Measurements from ENCODE around the gene EMD.
"Not testable (repeated sequence)": the region's sequence is repeated elsewhere in the genome, so short reads cannot be mapped to it uniquely, and the experiment has no call there.

EMD gene

DNA sequence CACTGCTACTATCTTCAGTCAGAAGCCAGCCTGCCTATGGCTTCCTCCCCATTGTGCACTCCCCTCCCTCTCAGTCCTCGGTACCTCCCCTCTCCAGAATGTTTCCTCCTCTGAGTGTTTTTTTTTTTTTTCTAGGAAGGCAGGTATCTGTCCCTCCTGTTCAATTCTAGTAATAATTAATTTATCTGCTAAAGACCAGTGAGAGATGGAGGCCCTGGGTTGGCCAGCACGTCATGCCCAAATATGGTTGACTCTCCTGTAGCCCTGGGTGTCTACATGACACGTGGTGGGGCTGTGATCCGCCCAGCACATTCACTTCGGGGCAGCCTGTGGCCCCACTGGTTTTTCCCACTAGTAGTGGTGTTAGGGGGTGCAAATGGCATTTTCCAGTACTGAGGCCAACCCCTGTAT, 6.5 kb upstream of the EMD start:
- DNase-seq = no peak

DNA sequence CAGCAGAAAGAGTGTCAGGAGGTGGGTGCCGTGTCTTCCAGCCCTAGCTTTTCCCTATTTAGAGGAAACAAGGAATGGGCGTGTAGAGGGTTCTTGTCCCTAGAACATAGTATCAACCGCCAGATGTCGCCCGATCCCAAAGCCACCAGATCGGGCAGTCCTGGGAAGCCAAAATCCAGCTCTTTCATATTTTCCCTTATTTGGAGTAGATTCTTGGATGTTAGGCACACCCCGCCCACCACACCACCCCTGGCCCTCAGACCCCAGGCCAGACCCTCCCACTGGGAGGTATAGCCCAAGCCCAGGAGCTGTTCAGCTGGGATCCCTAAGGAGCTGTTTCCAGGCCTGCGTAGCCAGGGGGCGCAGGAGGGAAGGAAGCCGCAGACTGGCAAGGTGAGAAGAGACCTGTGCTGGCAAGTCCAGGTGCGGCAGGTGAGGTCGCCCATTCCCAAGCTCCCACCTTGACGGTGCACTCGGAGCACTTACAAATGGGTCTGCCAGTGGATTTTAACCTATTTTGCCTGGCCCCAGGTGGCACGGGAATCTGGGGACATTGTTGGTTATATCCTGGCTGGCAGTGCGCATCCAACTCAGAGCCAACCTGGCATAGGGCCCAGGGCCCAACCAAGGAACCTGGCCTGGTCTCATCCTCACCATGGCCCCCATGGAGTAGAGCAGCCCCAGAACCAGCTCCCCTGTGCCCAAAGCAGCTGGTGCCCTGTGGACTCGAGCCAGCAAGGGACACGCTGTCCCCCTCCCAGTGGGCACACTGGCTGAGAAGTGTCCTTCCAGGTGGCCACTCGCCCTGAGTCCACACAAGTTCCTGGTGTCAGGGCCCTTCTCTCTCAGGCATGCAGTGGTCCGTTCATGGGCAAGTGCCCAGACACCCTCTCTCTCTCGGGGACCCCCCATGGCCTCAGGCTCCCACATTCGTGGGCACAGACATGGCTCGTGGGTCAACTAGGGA, 5.5 kb upstream of the EMD start:
- DNase-seq = no peak

DNA sequence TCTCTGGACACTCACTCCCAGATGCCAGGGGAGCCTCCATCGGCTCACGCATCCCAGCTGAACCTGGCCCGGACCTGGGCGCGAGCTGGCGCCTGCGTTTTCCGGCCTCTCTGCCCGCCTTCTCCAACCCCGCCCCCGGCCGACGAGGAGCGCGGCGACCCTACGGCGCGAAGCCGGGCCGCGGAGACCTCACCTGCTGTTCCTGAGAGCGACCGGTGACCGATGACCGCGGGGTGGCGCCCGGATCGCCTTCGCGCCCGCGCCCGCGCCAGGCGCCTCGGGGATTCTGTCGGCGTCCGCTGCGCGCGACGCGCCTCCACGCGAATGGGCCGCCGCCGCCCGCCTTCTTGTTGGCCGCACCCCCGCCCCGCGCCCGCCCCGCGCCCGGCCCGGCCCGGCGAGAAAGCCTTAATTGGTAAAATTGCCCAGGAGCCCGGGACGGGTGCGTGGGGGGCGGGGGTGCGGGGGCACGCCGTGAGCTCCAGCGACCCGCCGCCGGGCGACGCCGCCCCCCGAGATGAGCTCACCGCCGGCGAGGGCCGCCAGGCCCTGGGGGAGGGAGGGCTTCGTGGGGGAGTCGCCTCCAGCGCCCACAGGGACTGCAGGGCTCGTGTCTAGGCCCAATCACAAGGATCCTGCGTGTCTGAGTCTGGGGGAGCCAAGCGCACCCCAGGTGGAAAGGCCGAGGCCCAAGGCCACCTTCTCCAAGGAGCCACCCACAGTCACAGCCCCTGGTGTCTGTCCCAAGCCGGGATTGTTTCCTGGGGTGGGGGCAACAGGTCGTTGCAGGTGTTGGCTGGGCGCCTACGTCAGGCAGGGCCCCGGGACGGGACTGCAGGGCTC, 4.6 kb upstream of the EMD start, which contains the start of gene FLNA:
FLNA (minus strand) TSS at position 322 of the 843 bp plus-strand sequence. CDS start 3,389 bp downstream, outside the sequence.
- DNase-seq = peak; percentile 52

DNA sequence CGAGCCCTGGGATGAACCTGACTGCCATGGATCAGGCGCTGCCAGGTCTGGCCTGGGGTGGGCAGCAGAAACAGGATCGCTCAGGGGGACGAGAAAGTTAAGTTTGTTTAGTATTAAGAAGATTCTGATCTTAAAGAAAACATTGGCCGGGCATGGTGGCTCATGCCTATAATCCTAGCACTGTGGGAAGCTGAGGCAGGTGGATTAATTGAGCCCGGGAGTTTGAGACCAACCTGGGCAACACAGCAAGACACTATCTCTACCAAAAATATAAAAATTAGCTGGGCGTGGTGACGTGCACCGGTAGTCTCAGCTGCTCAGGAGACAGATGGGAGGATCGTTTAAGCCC, 4.0 kb upstream of the EMD start:
- DNase-seq = no peak

DNA sequence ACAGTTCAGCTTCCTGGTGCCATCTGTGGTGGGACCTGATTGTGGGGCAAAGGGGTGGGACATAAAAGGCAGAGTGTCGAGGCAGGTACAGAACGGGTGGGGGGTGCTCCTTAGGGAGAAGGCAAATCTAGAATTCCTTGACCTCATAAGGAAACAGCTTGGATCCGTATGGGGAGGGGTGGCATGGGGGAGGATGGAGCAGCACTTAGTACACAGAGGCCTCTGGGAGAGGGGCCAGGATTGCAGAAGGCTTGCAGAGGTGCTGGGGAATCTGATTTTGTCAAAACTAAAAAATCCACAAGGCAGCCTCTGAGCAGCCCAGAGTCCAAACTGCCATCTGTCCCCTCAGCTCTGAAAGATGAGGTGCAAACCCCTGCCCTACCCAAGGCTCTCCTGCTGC, 2.3 kb upstream of the EMD start:
- DNase-seq = no peak

DNA sequence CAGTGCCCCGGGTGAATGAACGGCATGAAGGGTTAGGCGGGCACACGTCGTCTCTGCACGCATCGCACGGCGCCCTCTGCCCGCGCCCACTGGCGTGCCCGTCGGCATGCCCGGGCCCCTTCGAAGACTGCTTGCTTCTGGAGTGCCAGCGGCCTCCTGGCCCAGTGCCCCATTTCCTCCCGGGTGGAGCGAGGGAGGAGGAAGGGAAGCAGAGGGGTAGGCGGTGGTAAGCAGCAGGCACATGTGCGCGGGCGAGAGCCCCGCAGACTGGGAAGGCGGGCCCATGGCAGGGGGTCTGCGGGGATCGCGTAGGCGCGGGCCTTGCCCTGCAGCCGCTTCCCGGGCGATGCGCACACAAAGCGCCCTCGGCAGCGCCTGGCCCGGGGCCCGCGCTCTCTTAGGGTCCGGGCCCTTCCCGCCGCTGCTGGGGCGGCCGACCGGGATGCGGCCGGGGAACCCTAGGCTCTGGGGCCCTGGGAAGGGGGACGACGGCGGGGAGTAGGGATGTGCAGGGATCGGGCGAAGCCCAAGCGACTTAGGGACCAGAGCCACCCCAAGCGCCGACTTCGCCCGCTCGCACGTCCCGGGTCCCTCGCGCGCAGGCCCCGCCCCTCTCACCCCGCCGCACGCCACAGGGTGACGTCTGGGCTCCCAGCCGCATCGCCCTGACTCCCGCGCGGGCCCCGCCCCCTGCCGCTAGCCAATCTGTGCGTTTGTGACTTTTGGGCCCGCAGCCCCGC, 866 bp upstream of the EMD start:
- DNase-seq = no peak

DNA sequence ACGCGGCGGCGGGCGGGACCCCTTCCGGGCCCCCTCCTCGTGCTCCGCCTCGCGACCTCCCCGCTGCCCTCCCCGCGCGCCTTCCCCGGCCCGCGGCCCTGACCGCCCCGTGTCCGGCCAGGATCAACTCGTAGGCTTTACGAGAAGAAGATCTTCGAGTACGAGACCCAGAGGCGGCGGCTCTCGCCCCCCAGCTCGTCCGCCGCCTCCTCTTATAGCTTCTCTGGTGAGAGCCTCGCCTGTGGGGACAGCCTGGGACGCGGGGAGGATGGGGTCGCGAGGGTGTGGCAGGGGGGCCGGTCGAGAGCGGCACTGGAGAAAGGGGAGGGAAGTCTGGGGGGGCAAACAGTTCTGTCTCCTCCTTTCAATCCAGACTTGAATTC, 465 bp downstream of the EMD start:
- DNase-seq = no peak

DNA sequence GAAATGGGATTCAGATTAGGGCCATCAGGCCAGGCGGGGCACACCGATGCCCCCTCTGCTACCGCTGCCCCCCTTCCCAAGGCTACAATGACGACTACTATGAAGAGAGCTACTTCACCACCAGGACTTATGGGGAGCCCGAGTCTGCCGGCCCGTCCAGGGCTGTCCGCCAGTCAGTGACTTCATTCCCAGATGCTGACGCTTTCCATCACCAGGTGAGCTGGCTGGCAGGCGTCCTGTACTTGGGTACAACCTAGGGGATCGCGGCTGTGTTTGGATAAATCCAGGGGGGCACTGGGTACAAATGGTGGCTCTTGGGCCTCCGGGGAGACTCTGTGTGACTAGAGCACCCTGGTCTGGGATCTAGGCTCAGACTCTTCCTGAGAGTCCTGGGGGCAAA, 1.1 kb downstream of the EMD start:
- DNase-seq = no peak

DNA sequence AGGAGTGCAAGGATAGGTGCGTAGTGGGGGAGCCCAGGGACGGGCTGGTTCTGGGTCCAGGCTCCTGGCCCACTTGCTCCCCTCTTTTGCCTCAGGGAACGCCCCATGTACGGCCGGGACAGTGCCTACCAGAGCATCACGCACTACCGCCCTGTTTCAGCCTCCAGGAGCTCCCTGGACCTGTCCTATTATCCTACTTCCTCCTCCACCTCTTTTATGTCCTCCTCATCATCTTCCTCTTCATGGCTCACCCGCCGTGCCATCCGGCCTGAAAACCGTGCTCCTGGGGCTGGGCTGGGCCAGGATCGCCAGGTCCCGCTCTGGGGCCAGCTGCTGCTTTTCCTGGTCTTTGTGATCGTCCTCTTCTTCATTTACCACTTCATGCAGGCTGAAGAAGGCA, 1.7 kb downstream of the EMD start:
- DNase-seq = no peak

DNA sequence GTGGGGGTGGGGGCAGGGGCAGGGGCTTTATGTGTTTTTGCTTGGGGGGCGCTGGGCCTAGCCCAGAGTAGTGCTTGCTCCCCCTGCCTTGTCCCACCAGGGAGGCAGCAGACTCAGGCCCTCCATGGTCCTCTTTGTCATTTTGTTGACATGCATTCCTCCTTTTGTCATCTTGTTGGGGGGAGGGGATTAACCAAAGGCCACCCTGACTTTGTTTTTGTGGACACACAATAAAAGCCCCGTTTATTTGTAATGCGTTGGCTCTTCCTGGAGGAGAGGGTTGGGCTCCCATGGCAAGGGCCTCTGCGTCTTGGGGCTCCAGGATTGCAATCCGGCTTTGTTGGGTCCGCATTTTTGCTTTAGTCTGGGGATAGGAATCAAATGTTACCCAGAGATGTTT, 2.2 kb downstream of the EMD start:
- no peak for DNase-seq

DNA sequence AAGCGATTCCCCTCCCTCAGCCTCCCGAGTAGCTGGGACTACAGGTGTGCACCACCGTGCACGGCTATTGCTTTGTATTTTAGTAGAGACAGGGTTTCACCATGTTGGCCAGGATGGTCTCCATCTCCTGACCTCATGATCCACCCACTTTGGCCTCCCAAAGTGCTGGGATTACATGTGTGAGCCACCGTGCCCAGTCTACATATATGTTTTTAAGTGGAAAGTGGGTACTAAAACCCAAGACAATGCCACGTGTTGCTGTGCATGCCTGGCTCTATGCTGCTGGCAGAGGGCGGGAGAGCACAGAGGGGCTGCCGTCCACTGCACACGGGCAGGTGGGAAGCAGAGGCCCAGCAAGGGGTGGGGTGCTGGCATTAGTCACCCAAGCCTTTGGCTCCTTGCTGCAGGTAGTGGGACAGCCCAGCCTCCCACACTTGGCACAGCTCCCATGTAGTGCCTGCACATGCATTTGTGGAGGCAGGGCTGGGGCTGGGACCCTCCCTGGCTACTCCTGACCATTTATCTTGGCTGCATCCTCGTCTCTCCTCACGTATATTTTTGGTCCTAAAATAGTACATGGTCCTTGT, 3.5 kb downstream of the EMD start:
- DNase-seq = no peak

DNA sequence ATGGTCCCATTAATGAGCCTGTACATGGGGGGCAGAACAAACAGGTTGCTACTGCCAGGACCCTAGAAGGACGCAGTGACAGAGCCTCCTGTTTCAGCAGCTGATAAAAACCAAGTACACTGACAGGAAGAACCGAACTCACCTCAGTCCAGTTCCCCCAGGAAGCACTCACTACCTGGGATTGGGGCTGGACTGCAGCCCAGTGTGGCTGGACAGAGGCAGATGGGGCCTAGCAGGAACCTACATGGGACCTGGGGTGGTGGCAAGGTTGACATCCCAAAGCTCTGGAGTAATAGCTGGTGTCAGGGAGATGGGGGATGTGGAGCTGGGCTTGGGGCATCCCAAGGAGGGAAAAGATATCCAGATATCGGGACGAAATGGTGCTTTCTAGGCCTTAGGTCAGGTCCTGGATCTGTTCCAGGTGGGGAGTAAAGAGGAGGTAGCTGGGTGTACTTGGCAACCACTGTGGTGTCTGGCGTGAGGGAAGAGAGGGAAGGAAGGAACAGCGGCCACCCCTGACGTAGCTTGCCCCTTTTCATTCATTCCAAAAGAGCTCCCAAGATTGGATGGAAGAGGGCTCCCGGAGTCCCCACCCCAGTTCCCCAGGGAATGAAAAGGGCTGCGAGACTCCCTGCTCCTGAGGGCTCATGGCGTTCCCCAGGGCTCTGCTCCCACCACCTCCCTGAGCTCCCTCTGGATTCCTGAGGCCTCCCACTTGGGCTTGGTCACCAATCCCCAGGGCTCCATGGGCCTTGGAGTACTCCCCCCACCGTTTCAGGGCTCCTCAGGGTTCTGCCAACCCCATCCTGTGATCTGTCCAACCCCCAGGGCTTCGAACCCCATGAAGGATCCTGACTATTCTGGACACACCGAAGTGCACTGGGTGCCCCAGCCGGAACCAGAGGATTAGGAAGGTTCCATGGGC, 4.5 kb downstream of the EMD start:
- DNase-seq = no peak

DNA sequence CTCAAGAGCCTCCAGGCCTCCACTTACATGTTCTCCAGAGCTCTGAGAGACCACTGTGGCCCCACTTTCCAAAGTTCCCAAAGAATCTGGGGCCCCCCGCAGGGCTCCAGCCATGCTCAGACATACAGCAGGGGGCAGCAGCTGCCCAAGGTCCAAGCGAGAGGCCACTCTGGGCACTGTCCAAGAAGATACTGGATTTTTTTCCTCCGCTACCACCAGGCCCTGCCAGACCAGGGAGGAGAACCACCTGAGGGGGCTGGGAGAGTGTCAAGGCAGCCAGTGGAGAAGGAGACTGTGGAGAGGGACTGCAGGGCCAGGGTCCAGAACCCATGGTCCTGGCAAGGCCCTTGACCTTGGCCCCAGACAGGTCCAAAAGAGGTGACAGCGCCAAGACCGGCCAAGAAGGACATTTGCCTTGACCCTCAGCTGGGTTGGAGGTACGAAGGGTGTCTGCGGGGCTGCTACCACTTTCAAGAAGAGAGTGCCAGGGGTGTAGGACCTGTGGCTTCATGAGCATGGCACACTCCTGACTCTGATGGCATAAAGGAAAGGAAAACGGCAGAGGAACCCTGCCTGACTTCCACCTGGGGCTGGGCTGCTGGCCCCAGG, 5.3 kb downstream of the EMD start:
- no peak for DNase-seq

DNA sequence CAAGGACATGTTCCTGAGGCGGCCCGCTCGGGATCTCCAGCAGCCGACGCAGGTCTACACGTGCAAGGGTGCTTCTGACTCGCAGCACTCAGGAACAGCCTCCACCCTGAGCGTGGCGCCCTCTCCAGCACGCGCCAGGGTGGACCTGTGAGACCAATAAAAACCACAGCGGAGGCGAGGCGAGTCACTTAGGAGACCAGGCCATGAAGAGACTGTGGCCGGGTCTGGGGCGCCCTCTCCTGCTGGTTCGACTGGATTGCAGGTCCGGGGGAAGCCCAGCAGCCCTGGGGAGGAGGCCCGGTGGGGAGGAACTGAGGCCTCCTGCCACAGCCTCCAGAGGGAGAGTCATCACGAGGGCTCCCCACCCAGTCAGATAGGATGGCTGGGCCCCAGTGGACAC, 9.0 kb downstream of the EMD start:
- not testable (repeated sequence) for DNase-seq

DNA sequence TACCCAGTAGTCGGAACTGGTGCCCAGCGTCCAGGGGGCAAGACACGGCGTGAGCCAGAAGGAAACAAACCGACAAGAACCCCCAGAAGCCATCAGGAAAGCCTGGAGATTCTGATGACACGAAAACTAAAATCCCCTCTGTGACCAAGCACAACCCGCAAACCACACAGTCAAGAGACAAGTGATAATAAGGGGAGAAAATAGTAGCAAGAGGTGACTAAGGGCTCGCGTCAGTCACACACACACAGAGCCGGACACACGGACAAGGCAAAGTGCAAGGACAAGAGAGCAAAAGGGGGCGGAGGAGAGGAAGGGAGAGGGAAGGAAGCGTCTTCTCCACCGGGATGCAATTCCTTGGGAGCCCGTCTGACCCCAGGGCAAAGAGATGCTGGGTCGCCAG, 9.6 kb downstream of the EMD start:
- DNase-seq = not testable (repeated sequence)

DNA sequence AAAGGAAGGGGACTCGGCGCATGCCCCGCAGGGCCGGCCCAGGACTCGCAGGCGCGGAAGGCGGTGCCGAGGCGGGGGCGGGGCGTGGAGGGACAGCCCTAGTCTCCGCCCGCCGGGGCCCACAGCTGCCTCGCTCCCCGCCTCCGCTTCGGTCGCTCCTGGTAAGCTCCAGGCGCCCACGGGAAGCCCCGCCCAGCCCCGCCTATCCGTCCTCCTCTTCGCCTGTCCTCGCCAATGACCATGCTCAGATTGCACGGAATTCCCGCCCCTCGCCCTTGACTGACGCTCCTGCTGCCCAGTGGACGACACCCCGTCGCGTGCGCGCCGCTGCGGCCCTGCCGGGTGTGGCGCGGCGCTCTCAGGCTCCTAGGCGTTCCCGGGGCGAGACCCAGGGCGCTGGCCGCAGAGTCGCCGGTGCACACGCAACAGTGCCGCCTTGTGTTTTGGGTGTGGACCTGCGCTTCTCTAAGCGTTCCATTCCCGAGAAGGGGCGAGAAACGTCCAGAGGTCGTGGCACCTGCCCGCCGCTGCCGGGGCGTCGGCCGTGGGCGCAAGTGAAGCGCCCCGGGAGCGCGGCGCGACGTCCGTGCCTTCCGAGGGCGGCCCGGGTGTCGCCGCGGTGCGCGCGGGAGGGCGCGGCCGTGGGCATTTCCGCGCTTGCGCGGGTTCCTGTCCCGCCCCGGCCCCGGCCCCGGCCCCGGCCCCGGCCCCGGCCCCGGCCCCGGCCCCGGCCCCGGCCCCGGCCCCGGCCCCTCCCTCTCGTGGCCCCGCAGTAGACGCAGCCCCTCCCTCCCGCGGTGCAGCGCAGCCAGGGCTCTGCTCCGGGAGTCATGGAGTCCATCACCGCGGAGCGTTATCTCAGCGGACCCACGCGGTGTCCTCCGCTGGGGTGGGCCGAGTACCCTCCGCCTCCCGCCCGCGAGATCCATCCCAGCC, 11.0 kb downstream of the EMD start:
- not testable (repeated sequence) for DNase-seq

DNA sequence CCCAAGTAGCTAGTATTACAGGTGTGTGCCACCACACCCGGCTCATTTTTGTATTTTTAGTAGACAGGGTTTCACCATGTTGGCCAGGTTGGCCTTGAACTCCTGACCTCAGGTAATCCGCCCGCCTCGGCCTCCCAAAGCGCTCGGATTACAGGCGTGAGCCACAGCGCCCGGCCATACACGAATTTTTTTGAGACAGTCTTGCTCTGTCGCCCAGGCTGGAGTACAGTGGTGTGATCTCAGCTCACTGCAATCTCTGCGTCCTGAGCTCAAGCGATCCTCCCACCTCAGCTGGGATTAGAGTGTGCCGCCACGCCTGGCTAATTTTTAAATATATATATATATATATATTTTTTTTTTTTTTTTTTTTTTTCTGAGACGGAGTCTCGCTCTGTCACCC, 17.3 kb downstream of the EMD start:
- DNase-seq = not testable (repeated sequence)

DNA sequence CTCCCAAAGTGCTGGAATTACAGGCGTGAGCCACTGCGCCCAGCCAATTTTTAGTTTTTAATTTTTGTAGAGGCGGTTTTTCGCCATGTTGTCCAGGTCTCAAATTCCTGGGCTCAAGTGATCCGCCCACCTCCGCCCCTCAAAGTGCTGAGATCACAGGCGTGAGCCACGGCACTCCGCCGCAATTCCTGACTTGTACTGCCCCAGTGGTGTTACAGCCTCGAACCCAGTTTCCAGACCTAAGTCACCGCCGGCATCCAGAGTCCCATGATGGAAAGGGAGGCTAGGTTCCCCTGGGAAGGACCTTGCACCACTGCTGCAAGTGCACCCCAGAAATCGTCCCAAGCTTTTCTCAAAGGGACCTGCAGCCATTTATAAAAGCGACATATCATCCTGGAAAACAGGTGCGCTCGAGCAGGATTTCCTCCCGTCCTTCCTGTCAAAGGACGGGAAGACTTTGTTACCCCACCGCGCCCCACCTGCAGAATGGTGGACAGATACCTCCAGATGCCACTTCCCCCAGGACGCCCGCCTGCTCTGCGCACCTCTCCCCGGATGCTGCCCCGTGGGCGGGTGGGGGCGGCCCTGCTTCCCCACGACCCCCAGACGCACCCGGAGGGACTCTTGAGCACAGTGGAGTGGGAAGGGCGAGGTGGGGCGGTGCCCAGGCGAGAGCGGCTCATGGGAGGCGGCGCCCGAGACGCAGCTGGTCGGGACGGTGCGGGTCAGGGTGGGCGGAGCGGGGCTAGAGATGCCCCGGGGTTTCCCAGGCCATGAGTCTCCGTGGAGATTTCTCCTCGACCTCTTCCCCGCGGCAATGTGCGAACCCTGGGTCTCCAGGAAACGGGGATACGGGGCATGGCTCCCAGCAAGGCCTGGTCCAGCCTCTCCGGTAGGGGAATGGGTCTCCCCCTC, 18.1 kb downstream of the EMD start:
- DNase-seq = peak; percentile 69

All from activated CD4-positive, CD25-positive, alpha-beta regulatory T cell treated with anti-CD3 and anti-CD28 coated beads, Interleukin-2, amount 50 U/mL, for 72 hours (primary cell).